Activated gamma-delta T cell (primary cell): Measurements from ENCODE around the gene PIGU.
"Not testable (repeated sequence)": the region's sequence is repeated elsewhere in the genome, so short reads cannot be mapped to it uniquely, and the experiment has no call there.

Experiments used
- DNase-seq: peaks from one replicate; lab custom pipeline; 2025; lab: John Stamatoyannopoulos, UW

The PIGU gene

DNA sequence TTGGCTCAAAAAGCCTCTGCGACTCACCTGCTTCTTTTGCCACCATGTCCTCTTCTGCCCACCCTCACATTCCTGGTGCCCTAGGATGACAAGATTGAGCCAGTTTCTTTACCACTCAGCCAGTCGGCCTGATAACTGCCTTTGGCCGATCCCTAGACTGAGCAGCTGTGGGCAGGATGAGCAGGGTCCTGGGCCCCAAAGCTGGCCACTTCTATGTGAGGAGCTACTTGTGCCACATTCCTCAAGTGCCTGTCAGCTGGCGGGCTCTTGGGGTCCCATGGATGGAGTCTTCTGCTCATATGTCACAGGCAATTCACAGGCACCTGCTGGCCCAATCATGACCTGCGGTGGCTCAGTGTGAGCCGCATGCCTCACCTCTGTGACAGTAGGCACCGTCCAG, 144.1 kb downstream of the PIGU start:
- no peak for DNase-seq

DNA sequence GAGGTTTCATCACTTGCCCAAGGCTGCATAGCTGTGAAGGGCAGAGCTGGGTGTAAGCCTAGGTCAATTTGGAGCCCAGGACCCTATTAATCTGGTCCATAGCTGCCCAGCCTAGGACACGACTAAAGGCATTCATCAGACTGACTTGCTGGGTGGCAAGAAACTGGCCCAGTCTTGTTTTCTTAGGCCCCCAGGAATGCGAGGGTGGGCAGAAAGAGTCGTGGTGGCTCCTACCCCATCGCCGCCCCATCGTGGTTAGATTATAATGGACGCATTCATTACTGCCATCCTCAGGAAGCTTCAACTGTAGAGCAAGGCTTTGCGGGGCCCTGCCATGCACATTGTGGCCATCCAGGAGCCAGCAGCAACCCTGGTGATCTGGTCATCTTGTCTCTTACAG, 144.6 kb downstream of the PIGU start:
- no peak for DNase-seq

DNA sequence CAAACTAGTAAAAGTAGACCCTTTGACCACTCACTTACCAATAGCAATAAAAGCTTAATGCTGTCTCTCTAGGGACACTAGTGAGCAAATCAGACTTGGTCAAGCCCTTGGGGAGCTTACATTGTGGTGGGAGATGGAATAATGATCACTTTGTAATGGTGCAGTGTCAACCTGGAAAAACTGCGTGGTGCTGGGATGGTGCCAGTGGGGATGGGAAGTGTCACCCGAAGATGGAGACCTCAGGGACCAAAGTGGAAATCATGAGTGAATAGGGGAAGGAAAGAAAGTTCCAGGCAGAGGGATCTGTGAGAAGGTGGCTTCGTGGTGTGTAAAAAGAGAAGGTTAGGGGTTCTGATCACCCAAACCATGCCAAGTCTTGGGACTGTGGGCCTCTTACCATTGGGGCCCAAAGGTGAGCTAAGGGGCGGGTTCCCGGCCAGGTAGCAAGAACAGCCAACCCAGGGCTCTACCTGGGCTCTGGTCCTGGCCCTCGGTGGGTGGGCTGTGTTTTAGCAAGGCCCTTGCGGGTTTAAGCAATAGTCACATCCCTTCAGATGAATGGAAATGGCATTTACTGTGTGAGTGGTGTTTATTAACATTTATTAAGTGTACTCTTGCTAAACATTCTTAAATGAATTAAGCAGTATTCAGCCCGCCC, 145.2 kb downstream of the PIGU start:
- no peak for DNase-seq

DNA sequence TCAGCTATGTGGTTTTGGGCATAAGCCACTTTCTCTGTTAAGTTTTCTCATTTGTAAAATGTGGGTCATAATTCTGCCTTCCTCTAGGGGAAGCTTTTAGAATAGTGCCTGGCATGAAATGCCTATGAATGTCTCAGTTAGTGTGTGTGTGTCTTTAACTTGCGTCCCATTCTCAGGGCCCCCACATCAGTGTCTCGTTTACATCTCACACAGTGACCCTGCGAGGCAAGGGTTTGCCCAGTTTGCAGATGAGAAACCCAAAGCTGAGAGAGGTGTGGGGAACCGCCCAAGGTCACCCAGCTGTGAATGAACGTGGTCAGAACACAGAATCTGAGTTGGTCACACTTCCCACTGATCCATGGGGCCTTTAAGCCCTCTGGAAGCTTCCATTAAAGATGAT, 146.6 kb downstream of the PIGU start:
- no peak for DNase-seq

DNA sequence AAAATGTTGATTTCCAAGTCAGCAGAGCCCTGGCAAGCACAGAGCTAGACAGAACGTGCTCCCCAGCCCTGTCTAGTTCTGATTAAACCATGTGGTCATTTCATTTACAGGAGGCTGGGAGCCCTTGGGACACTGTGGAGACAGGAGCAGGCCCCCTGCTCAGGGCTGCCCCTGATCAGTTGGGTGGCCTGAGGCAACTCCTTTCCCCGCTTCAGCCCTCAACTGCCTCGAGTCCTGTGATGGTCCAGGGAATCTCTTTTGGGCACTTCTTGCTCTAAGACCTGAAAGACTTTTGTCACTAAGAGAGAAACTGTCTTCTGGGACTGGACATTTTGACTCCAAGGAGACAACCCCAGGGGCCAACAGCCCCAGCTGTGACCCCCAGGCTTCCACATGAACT, 147.2 kb downstream of the PIGU start:
- DNase-seq: no peak

DNA sequence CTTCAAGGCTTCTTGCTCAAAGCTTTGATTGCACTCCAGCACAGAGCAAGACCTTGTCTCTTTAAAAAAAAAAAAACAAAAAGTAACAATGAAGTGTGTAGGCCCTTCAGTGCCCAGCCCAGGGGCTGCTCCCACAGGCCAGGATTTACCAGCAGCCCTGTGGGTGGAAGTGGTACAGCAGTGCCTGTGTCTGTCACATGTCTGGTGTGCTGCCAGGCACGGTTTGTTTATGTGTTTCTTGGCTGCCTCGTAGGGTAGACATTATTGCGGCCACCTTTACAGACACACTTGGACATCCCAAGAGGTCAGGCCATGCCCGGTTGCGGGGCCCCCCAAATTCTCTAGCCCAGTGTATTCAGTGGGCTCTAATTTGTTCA, 148.0 kb downstream of the PIGU start:
- no peak for DNase-seq

DNA sequence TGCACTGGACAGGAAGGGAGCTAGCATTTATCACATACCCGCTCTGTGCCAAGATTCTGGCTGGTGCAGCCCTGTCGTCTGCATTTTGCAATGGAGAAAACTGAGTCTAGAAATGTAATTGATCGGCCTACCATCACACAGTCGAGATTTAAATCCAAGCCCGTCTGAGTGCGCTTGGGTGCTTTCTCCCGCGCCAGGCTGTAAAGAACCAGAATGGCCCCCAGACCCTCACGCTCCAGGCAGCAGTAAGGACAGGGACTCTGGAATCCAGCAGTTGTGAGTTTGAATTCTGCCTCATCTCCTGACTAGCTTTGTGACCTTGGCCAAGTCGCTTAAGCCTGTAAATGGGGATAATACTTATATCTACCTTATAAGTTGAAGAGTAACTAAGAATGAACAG, 149.9 kb downstream of the PIGU start:
- DNase-seq: no peak

DNA sequence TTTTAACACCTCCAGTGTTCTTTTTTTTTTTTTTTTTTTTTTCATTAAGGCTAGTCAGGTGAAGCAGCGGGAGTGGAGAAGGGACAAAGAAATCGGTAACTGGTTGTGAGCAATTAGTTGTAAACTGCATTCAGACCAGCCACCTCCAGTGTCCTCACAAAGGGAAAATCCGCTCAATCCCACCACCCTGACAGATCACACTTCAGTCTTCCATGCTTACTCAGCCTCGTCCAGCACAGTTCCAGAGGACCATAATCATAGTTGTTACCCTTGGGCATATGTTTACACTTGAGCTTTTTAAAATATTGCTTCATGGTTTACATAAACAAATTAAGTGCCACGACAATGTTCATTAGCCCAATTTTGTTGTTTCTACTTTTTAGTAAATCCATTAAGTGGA, 150.4 kb downstream of the PIGU start:
- DNase-seq: no peak

DNA sequence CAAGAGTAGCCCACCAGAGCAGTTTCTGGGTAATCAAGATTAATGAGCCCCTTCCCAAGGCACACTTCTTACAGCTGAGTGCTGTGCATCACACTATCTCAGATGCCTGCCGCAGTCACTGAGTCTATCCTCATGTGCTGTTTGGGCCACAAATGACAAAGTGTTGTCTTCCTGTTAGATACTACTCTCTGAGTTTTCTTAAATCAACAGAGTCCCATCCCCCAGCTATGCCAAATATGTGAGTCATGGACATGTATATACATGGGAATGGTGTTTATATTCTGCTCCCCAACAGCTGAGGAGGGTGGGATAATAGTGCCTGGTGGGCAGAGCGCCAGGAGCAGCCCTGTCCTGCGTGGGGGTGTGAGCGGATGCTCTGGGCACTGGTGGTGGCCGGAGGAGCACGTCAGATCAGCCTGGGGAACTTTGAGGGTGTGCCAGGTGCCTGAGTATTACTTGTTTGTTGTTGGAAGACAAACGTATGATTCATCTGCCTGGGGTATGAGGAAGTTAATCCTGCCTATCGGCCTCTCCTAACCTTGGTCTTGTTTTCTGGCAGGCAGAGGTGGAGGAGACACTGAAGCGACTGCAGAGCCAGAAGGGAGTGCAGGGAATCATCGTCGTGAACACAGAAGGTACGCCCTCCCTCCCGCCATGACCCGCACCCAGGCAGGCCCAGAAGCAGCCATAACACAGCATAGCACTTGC, 151.0 kb downstream of the PIGU start:
- DNase-seq: no peak

DNA sequence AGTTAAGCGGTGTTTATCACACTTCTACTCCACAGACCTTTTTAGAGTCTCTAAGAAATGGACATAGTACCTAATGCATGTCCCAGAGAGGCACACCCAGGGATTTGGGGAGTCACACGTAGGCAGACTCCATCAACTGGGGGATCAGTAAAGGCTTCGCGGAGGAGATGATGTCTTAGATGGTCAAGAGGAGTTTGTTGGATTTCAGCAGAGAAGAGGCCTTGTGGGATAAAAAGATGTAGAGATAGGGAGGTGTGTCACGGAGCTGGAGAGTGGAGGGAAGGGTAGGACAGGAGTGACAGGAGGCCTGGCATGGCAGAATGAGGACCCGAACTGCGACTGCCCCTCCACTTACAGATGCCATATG, 151.6 kb downstream of the PIGU start:
- no peak for DNase-seq

DNA sequence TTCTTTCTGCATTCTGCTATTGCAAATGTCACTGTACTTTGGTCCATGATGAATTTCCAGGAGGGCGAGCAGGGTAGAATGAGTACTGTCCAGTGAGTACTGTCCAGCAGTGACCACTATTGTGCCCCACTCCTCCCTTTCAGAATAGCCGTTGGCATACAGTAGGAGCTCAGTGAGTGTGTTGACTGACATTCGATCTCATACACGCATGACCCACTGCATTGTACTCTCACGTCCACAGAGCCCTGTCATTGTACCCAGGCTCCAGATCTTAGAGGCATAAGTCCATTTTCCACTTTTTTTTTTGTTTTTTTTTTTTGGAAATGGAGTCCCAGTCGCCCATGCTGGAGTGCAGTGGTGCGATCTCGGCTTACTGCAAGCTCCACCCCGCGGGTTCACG, 152.5 kb downstream of the PIGU start:
- no peak for DNase-seq

DNA sequence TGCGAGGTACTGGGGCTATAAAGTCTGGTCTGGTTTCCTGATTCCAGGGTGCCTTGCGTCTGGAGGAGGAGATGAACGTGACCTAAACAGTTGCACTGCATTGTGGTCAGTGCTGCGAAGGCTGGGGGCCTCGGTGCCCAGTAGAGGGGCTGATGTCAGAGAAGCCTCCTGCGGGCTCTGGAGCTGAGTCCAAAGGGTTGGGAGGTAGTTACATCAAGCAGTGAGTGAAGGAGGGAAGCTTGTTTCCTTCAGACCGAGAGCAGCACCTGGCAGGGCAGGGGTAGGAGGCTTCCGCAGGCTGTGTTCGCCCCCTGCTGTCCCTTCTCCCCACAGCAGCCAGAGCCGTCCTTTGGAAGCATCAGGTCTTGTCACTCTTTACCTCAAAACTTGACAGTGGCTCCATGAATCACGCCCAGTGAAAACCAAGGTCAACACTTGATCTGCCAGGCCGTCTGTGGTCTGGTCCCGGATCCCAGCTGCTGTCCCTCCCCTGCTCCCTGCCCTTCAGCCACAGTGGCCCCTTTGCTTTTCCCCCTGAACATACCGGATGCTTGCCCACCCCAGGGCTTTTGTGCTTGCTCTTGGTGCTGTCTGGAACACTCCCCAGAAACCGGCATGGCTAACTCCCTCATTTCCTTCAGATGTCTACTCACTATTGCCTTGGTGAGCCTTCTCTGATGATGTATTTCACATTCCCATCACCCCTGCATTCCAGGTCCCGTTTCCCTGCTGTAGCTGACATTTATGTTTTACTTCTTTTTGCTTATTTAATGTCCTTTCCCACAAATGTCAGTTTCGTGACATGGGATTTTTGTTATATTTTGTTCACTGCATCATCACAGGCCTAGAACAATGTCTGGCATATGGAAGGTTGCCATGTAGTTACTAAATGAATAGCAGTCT, 153.7 kb downstream of the PIGU start:
- DNase-seq: no peak

DNA sequence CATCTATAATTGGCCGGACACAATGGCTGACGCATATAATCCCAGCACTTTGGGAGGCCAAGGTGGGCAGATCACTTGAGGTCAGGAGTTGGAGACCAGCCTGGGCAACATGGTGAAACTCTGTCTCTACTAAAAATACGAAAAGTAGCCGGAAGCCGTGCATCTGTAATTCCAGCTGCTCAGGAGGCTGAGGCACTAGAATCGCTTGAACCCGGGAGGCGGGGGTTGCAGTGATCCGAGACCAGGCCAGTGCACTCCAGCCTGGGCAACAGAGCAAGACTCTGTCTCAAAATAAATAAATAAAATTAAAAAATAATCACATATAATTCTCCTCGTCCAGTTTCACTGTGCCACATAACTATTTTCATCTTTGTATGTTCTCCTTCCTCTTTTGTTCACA, 157.1 kb downstream of the PIGU start:
- not testable (repeated sequence) for DNase-seq

DNA sequence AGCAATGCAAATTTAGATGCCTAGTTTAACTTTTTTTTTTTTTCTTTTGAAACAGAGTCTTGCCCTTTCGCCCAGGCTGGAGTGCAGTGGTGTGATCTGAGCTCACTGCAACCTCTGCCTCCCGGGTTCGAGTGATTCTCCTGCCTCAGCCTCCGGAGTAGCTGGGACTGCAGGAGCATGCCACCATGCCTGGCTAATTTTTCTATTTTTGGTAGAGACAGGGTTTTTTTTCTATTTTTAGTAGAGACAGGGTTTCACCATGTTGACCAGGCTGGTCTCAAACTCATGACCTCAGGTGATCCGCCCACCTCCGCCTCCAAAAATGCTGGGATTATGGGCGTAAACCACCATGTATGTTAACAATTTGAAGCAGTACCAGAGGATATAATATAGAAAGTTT, 158.0 kb downstream of the PIGU start:
- not testable (repeated sequence) for DNase-seq

DNA sequence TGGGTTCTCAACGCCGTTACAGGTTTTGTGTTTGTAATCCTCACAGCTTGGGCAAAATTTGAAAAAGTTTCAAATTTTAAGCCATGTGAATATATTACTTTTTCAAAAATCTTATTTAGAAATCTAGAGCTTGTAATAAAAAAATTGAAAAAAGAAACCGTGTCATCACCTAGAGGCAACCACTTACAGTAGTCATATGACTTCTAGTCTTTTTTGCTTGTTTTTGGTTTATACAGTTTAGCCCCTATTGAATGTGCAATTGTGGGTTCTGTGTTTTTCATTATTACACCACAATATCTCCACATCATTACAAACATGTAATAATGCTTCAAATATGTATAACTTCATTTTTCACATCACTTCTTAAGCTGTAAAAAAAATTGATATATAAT, 159.8 kb downstream of the PIGU start:
- no peak for DNase-seq

DNA sequence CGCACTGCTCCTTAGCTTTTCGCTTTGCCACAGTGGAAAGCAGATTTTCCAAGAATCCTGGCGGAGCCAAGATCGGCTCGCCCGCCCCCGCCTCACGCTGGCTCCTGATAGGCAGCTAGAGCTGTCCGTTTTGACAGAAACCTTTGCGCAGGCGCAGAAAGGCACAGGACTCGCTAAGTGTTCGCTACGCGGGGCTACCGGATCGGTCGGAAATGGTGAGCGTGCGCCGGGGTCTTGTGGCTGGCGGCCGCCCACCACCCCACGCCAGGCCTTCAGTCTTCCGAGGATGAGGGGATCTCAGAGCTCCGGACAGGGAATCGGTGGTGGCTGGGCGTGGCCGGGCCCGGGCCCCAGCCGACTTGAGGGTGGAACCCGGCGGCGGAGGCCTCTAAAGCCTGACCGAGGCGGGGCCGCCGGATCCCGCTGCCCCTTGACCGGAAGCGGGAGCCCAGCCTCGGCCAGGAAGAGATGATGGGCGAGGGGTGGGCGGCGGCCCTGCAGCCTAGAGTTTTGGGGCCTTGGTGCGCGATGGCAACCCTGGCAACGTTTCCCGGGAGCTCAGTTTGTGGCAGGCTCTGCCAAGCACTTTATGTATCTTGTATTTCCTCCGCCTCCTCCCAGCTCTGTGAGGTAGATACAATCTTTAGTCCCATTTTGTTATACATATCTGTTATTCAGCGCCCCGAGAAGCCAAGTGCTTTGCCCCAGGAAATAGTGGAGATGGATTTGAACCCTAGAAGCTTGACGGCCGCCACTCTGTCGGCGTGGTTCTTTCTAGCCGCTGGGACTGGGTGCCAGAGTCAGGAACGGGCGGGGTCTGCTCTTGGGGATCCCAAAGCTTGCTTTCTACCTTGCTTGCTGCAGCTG, 160.4 kb downstream of the PIGU start, which contains the start of gene DYNLRB1:
DYNLRB1 (plus strand) TSS at position 176 of the 867 bp plus-strand sequence; CDS start at position 213, 37 bp downstream.
- DNase-seq: peak; percentile 55

DNA sequence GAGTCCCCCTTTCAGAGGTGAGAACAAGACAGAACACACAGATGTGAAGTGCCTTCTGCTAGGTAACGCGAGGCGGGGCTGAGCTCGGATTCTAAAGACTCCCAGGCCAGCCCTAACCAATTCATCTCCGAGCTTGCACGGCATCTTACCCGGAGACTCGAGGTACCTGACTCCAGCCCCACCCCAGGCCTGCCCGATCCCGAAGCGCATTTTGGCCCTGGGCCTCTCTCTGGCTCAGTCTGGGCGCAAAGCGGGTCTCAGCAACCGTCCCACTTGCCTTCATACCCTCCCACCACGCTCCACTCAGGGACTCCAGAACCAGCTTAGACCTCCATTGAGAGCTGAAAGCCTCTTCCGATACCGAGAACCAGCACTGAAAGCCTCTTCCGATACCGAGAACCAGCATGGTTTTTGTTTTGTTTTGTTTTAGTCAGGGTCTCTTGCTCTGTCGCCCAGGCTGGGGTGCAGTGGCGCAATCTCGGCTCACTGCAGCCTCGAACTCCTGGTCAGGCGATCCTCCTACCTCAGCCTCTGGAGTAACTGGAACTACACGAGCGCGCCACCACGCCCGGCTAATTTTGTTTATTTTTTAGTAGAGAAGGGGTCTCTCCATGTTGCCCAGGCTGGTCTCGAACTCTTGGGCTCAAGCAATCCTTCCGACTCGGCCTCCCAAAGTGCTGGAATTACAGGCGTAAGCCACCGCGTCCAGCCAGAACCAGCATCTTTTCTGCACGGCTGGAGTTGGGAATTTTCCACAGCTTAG, 161.2 kb downstream of the PIGU start:
- DNase-seq: peak; percentile 32

DNA sequence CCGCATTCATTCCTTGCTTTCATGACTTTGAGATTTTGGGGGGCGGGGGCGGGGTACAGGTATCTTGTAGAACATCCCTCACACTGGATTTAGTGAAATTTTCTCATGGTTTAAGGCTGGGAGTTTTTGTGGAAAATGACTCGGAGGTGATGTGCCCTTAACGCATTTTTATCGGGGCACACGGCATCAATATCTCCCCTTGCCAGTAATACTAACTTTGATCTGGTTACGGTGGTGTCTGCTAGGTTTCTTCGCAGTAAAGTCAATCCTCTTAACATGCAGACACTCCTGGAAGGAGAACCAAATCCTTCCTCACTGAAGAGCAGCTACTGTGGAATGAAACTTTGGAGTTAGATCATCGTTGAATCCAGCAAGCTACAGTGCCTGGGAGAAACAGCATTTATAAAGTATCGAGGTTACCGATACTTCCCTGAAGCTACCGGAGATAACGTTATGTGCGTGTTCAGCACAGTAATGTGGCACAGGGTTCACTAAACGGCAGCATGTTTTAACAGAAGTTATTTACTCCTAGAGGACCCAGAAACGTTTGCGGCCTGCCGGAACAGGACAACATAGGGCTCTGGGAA, 161.9 kb downstream of the PIGU start:
- no peak for DNase-seq

DNA sequence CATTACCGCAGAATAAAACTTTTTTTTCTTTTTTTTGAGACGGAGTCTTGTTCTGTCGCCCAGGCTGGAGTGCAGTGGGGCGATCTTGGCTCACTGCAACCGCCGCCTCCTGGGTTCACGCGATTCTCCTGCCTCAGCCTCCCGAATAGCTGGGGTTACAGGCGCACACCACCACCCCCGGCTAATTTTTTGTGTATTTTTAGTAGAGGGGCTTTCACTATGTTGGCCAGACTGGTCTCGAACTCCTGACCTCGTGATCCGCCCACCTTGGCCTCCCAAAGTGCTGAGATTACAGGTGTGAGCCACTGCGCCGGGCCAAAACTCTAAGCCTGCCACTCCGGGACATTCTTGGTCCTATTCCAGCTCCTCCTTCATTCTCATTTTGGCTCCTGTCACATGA, 162.9 kb downstream of the PIGU start:
- not testable (repeated sequence) for DNase-seq

DNA sequence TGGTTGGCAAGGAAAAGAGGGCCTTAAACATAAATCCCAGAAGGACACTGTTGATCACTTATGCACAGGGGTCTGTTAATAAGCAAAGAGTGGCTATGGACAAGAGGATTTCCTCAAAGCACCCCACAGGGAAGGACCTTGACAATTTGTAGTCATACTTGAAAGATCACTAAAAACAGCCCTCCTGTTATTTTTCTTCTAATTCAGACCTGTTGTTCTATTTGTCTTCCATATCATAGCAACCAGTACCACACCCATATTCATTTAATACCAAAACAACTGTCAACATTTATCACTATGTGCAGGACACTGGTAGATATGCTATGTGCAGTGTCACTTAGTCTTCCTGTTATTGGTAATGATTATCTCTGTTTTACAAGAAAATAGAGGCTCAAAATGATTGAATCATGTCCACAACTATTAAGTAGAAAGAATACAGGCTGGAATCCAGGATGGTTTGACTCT, 163.9 kb downstream of the PIGU start:
- no peak for DNase-seq
